Ishikawa (cell line): Measurements from ENCODE around the gene TNS3.

Source experiments
- CEBPB ChIP-seq: IDR thresholded peaks from 2 replicates; pipeline ENCODE4 v1.6.1; 2012
- CREB1 ChIP-seq: IDR thresholded peaks from 2 replicates; pipeline ENCODE4 v1.6.1; 2012; ENCODE audit warnings: low read depth
- EGR1 ChIP-seq: IDR thresholded peaks from 2 replicates; pipeline ENCODE4 v1.6.1; 2012
- EP300 ChIP-seq: IDR thresholded peaks from 2 replicates; pipeline ENCODE4 v1.6.1; 2012; ENCODE audit warnings: borderline replicate concordance
- FOXM1 ChIP-seq: IDR thresholded peaks from 2 replicates; pipeline ENCODE4 v1.6.1; 2012; ENCODE audit warnings: low read depth, borderline replicate concordance
- MAX ChIP-seq: IDR thresholded peaks from 2 replicates; pipeline ENCODE4 v1.6.1; 2012
- NFIC ChIP-seq: IDR thresholded peaks from 2 replicates; pipeline ENCODE4 v1.6.1; 2012
- RAD21 ChIP-seq: IDR thresholded peaks from 2 replicates; pipeline ENCODE4 v1.6.1; 2012; ENCODE audit warnings: low read depth
- REST ChIP-seq: IDR thresholded peaks from 2 replicates; pipeline ENCODE4 v1.6.1; 2012; ENCODE audit warnings: low read depth, mild to moderate bottlenecking
- TAF1 ChIP-seq: IDR thresholded peaks from 2 replicates; pipeline ENCODE4 v1.6.1; 2012; ENCODE audit warnings: low read depth, mild to moderate bottlenecking
- TCF12 ChIP-seq: IDR thresholded peaks from 2 replicates; pipeline ENCODE4 v1.6.1; 2012; ENCODE audit warnings: low read depth
- TEAD4 ChIP-seq: IDR thresholded peaks from 2 replicates; pipeline ENCODE4 v1.6.1; 2012
- USF1 ChIP-seq: IDR thresholded peaks from 2 replicates; pipeline ENCODE4 v1.6.1; 2012
- YY1 ChIP-seq: IDR thresholded peaks from 2 replicates; pipeline ENCODE4 v1.6.1; 2012; ENCODE audit warnings: low read depth
- ZBTB7A ChIP-seq: IDR thresholded peaks from 2 replicates; pipeline ENCODE4 v1.6.1; 2012; ENCODE audit warnings: low read depth

TNS3 gene

GRCh38 chr7:47308808-47309207, 273.1 kb downstream of the TNS3 start:
- TF ChIP-seq TAF1 (no peak), RAD21 (no peak), TCF12 (no peak), NFIC (no peak), FOXM1 (no peak), USF1 (no peak), EP300 (no peak), CREB1 (no peak), YY1 (no peak), REST (no peak), MAX (no peak), EGR1 (no peak), ZBTB7A (no peak)

- TF ChIP-seq REST = no peak
- no peak for TF ChIP-seq EP300
- TF ChIP-seq RAD21 = no peak
- TF ChIP-seq TCF12 = no peak
- TF ChIP-seq FOXM1 = no peak
- TF ChIP-seq TEAD4 = no peak
- no peak for TF ChIP-seq CEBPB
- no peak for TF ChIP-seq USF1
- TF ChIP-seq YY1 = no peak
- no peak for TF ChIP-seq CREB1
- TF ChIP-seq EGR1 = no peak
- TF ChIP-seq ZBTB7A = no peak
- TF ChIP-seq TAF1 = no peak
- no peak for TF ChIP-seq NFIC
- no peak for TF ChIP-seq MAX
Observed at GRCh38 chr7:47307311-47307710, 274.6 kb downstream of the TNS3 start.

GRCh38 chr7:47304727-47305719, 276.9 kb downstream of the TNS3 start:
- TF ChIP-seq EGR1 (no peak), TCF12 (no peak), CEBPB (no peak), YY1 (no peak), RAD21 (no peak), ZBTB7A (no peak), CREB1 (no peak), REST (no peak), TAF1 (no peak), USF1 (no peak), FOXM1 (no peak), TEAD4 (no peak), NFIC (no peak), EP300 (no peak)
